Measurements from ENCODE around the gene PPP1CC. TPM values are rescaled to one million over a fixed set of nuclear protein-coding genes. Genes with fewer than 3 reads are reported as not detected.

Gene PPP1CC
- total RNA-seq, 1 donor from 2014 or later: 90.6 TPM

DNA sequence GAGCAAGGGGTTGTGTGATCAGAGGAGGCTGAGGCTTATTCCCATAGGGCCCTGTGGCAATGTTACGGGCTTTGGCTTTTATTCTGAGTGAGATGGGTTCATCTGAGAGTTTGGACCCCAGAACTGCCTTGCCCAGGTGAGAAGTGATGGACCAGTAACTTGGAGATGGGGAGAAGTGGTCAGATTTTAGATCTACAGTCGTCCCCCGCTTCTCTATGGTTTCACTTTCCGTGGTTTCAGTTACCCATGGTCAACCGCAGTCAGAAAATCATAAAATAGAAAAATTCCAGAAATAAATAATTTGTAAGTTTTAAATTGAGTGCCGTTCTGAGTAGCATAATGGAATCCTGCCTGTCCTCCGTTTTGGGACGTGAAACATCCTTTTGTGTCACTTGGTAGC lies 40.2 kb upstream of the PPP1CC start:
- Histone ChIP-seq H3K4me1 (peaks cover 3% of the 10 kb centered on the region), H3K27ac (no peak overlapping the region), H3K4me3 (no peak overlapping the region), H3K9me3 (no peaks in the 10 kb centered on the region), H3K36me3 (no peaks in the 10 kb centered on the region), H3K27me3 (no peaks in the 10 kb centered on the region)
- intact Hi-C loops (cut with DNase I): no loop called here
- TF ChIP-seq, protein P1, sequence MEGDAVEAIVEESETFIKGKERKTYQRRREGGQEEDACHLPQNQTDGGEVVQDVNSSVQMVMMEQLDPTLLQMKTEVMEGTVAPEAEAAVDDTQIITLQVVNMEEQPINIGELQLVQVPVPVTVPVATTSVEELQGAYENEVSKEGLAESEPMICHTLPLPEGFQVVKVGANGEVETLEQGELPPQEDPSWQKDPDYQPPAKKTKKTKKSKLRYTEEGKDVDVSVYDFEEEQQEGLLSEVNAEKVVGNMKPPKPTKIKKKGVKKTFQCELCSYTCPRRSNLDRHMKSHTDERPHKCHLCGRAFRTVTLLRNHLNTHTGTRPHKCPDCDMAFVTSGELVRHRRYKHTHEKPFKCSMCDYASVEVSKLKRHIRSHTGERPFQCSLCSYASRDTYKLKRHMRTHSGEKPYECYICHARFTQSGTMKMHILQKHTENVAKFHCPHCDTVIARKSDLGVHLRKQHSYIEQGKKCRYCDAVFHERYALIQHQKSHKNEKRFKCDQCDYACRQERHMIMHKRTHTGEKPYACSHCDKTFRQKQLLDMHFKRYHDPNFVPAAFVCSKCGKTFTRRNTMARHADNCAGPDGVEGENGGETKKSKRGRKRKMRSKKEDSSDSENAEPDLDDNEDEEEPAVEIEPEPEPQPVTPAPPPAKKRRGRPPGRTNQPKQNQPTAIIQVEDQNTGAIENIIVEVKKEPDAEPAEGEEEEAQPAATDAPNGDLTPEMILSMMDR (IDR thresholded peaks at IDR 0.05): no peak
- ATAC-seq (no peak), DNase-seq (no peak)

DNA sequence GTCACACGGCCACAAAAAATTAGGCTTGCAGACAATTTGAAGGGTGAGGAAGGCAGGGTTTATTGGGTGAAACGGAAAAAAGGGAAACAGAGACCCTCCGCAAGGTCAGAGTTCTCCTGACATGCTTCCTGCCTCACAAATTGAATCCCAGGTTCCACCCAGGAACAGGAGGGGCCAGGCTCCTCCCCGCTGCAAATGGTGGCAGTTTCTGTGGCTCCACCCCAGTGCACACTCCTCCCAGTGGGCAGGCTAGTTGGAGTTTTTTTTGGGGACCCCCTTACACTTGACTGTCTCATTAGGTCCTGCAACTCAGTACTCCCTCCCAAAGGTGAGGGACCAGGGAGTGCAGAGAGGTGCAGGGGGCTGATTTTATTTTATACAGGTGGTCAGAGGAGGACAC lies 39.4 kb upstream of the PPP1CC start:
- TF ChIP-seq, protein P1 (IDR thresholded peaks at IDR 0.05): no peak
- intact Hi-C loops (cut with DNase I): no loop called here
- ATAC-seq: no peak

DNA sequence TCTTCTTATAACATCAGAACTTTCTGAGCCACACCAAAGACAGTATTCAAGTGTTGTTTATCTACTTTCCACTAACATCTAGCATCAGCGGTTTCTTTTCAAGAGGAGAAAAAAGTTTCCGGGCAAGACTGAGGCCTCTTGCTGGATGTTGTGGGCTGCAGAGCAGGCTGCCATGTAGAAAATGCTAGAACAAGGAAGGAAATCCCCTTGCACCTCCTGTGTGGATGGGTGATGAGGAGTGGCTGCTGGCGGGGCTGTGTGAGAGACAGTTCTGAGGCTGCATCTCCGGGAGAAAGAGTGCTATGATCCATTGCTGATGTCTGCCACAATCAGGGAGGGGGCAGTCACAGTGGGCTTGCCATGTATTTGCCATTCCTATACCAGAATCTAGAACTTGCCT lies 37.8 kb upstream of the PPP1CC start:
- H3K27me3 ChIP-seq: no peaks in the 10 kb centered on the region
- DNase-seq (no peak), ATAC-seq (no peak)
- intact Hi-C loops (cut with DNase I): no loop called here
- TF ChIP-seq, protein P1 (IDR thresholded peaks at IDR 0.05): no peak
- H3K36me3 ChIP-seq: no peaks in the 10 kb centered on the region
- no peaks in the 10 kb centered on the region for H3K9me3 ChIP-seq
- no peak overlapping the region for H3K4me3 ChIP-seq
- H3K27ac ChIP-seq: no peak overlapping the region
- H3K4me1 ChIP-seq: peaks cover 3% of the 10 kb centered on the region

More for the DNA sequence above, 39.4 kb upstream of the PPP1CC start:
- Histone ChIP-seq H3K4me3 (no peak overlapping the region), H3K27ac (no peak overlapping the region), H3K36me3 (no peaks in the 10 kb centered on the region), H3K27me3 (no peaks in the 10 kb centered on the region), H3K4me1 (peaks cover 3% of the 10 kb centered on the region), H3K9me3 (no peaks in the 10 kb centered on the region)
- DNase-seq: no peak

DNA sequence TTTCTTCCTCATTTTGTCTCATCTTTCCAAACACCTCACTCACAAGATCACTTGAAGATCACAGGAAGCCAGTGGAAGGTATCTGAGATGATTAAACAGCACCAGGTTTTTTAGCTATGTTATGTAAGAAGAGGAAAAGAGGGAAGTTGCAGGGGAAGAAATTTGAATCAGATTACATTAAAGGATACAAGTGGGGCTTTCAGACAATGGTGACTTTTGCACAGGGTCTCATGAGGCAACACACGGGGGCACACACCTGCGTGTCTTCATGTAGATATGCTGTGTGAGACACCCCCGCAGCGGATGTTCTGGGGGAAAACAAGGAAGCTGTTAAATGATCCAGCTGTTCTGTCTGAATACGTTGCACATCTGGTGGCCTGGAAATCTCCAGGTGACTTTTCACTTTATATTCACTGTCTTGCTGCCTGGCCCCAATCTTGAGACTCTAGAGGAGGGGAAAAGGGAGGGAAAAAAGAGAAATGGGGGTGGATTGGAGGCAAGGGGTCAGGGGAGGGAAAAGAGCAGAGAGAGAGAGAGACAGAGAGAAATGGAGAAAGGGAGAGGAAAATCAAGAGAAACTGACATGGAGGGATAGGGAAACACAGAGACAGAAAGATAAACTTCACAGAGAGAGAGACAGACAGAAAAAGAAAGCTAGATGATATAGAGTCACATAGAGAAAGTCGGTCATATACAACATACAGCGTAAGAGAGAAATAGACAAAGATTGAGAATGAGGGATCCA lies 36.3 kb upstream of the PPP1CC start:
- Histone ChIP-seq H3K4me3 (no peak overlapping the region), H3K36me3 (no peaks in the 10 kb centered on the region), H3K4me1 (peaks cover 3% of the 10 kb centered on the region), H3K9me3 (no peaks in the 10 kb centered on the region), H3K27ac (no peak overlapping the region), H3K27me3 (no peaks in the 10 kb centered on the region)
- ATAC-seq (no peak), DNase-seq (no peak)
- TF ChIP-seq, protein P1 (IDR thresholded peaks at IDR 0.05): no peak
- intact Hi-C loops (cut with DNase I): no loop called here

DNA sequence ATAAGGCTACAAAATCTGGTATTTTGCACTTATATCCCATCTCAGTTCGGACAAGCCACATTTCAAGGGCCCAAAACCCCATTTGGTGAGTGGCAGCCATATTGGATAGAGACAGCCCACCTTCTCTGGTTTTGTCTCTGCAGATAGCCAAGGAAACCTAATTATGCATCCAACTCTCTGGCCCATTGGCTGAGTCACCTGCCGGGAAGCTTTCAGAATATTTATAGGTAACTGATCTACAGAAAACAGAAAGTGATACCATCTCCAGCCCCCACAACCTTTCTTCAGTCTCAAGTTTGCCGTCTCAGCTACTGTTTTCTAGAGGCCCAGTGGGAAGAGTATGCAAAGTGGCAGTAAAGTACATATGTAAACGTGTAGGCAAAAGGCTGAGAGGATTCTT lies 33.7 kb upstream of the PPP1CC start:
- Histone ChIP-seq H3K36me3 (no peaks in the 10 kb centered on the region), H3K4me1 (peaks cover 3% of the 10 kb centered on the region), H3K4me3 (no peak overlapping the region), H3K9me3 (no peaks in the 10 kb centered on the region), H3K27me3 (no peaks in the 10 kb centered on the region), H3K27ac (no peak overlapping the region)
- DNase-seq (no peak), ATAC-seq (no peak)
- intact Hi-C loops (cut with DNase I): no loop called here
- TF ChIP-seq, protein P1 (IDR thresholded peaks at IDR 0.05): no peak
